SK-N-SH (cell line): Measurements from ENCODE around the gene ST8SIA3.

Experiments used
- CTCF ChIP-seq: fragments of 200-600 bp; sonication (generic); IDR thresholded peaks from 2 replicates; pipeline ENCODE4 v1.6.1; 2017; ENCODE audit warnings: antibody characterized with exemption, mild to moderate bottlenecking, moderate library complexity
- EP300 ChIP-seq, 2 experiments: IDR thresholded peaks; 2 replicates each; pipeline versions ENCODE4 v1.4.0 to v1.6.1; 2012; ENCODE audit warnings: borderline replicate concordance in 1 of 2, low read depth in 1 of 2, low read length in 1 of 2
- EZH2phosphoT487 ChIP-seq: fragments of 200-600 bp; sonication (generic); IDR thresholded peaks from 2 replicates; pipeline ENCODE4 v1.6.1; 2017; ENCODE audit warnings: low read depth, mixed run types, mild to moderate bottlenecking, antibody characterized with exemption, moderate library complexity, borderline replicate concordance
- FOXJ3 ChIP-seq: sonication (generic); formaldehyde crosslinking; IDR thresholded peaks from 2 replicates; pipeline ENCODE4 v1.5.1; 2020; ENCODE audit warnings: mild to moderate bottlenecking, missing genetic modification reagents
- POLR2AphosphoS5 ChIP-seq: IDR thresholded peaks from 2 replicates; pipeline ENCODE4 v1.6.1; 2012; ENCODE audit warnings: low read depth, low read length
- REST ChIP-seq: IDR thresholded peaks from 2 replicates; pipeline ENCODE4 v1.6.1; 2012; ENCODE audit warnings: mild to moderate bottlenecking, low read depth, low read length, moderate library complexity
- RFX5 ChIP-seq: IDR thresholded peaks from 2 replicates; pipeline ENCODE4 v1.6.1; 2012; ENCODE audit warnings: mild to moderate bottlenecking, improper control_type of control experiment, low read length
- RXRA ChIP-seq: IDR thresholded peaks from 2 replicates; pipeline ENCODE4 v1.4.0; 2012; ENCODE audit warnings: low read depth, mild to moderate bottlenecking, borderline replicate concordance
- SIN3A ChIP-seq: IDR thresholded peaks from 2 replicates; pipeline ENCODE4 v1.6.1; 2012; ENCODE audit warnings: low read depth, mild to moderate bottlenecking, low read length, moderate library complexity, borderline replicate concordance
- SMC3 ChIP-seq: IDR thresholded peaks from 2 replicates; pipeline ENCODE4 v1.6.1; 2012; ENCODE audit warnings: low read depth, low read length, improper control_type of control experiment
- TAF1 ChIP-seq: IDR thresholded peaks from 2 replicates; pipeline ENCODE4 v1.6.1; 2012; ENCODE audit warnings: low read depth, mild to moderate bottlenecking, low read length, moderate library complexity, borderline replicate concordance
- USF2 ChIP-seq: fragments of 150-350 bp; IDR thresholded peaks from 2 replicates; pipeline ENCODE4 v1.6.1; 2017; ENCODE audit warnings: antibody characterized with exemption, low read length, low read depth, borderline replicate concordance
- YY1 ChIP-seq: IDR thresholded peaks from 2 replicates; pipeline ENCODE4 v1.4.0; 2012; ENCODE audit warnings: low read depth, mild to moderate bottlenecking

GRCh38 chr18:57372444-57372843 lies 20.1 kb downstream of the ST8SIA3 start:
- TF ChIP-seq REST (no peak), POLR2AphosphoS5 (no peak), RFX5 (no peak), USF2 (no peak), CTCF (no peak), EP300 (IDR thresholded peaks at IDR 0.05; ENCODE audit: borderline replicate concordance in 1 of 2, low read depth in 1 of 2, low read length in 1 of 2) (no peak), EZH2phosphoT487 (no peak), SMC3 (no peak), YY1 (no peak), SIN3A (no peak), TAF1 (no peak), RXRA (no peak), FOXJ3 (CRISPR knock-in tag) (no peak)
